Thyroid gland (tissue), 4 donors: Measurements from ENCODE around the gene SRSF2.

Experiments used
- POLR2A ChIP-seq, 2 donors: fragments of 450-650 bp; IDR thresholded peaks; one replicate each; pipeline ENCODE4 v1.6.1; 2017; ENCODE audit warnings: antibody characterized with exemption in 2 of 2, mild to moderate bottlenecking in 2 of 2, moderate library complexity in 1 of 2
- TF ChIP-seq, protein P1 (sequence below), 6 experiments: fragments of 200-600 bp in 3 of 6; fragments of 450-650 bp in 3 of 6; sonication (generic) in 3 of 6; IDR thresholded peaks; one replicate each; pipeline ENCODE4 v1.5.1; 2016 to 2019; ENCODE audit warnings: antibody characterized with exemption in 6 of 6, mild to moderate bottlenecking in 2 of 6, inconsistent platforms in 1 of 6, moderate library complexity in 1 of 6

DNA sequence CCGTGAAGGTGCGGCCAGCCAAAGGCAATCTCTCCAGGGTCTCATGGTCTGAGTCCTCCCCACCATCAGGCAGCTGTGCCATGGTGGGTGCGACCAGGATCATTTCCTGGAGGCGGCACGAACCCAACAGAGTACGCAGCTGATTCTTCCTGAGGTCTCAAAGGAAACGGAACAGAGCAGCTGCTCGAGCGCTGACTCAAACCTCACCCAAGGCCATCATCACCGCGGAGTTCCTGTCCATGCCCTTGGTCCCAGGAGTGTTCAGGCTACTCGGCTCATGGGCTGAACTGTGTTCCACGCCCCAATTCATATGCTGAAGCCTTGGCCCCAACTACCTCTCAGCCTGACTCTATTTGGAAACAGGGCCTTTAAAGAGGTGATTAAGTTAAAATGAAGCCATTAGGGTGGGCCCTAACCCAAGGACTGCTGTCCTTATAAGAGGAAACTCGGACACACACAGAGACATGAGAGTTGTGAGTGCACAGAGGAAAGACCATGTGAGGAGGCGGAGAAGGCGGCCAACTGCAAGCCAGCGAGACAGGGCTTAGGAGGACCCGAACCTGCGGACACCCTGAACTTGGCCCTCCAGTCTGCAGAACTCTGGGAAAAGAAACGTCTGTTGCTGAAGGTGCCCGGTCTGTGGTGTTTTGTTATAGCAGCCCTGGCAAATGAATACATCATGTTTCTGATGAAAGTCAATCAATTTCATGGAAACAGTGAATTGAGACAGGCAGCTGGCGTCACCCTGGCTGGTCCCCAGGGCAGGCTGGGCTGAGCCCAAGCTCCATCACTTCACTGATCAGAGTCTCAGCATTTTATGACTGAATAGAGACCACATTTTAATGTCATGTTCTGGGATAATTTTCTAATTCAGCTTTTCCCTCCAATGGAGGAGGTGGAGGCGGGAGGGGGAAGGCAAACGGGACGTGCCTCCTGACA, 40.1 kb downstream of the SRSF2 start:
- TF ChIP-seq, protein P1, sequence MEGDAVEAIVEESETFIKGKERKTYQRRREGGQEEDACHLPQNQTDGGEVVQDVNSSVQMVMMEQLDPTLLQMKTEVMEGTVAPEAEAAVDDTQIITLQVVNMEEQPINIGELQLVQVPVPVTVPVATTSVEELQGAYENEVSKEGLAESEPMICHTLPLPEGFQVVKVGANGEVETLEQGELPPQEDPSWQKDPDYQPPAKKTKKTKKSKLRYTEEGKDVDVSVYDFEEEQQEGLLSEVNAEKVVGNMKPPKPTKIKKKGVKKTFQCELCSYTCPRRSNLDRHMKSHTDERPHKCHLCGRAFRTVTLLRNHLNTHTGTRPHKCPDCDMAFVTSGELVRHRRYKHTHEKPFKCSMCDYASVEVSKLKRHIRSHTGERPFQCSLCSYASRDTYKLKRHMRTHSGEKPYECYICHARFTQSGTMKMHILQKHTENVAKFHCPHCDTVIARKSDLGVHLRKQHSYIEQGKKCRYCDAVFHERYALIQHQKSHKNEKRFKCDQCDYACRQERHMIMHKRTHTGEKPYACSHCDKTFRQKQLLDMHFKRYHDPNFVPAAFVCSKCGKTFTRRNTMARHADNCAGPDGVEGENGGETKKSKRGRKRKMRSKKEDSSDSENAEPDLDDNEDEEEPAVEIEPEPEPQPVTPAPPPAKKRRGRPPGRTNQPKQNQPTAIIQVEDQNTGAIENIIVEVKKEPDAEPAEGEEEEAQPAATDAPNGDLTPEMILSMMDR (IDR thresholded peaks at IDR 0.05): no peak
- no peak for TF ChIP-seq POLR2A (IDR thresholded peaks at IDR 0.05)
